HG03575 (cell line): Measurements from ENCODE around the gene SHROOM3.

Source experiments
- ATAC-seq: cut with Tn5 transposase; IDR thresholded peaks from one replicate; pipeline ENCODE4 v1.9.1; 2021; ENCODE audit not compliant: unreplicated experiment, insufficient number of reproducible peaks, low FRiP score; ENCODE audit errors: extremely low read depth

The SHROOM3 gene

DNA sequence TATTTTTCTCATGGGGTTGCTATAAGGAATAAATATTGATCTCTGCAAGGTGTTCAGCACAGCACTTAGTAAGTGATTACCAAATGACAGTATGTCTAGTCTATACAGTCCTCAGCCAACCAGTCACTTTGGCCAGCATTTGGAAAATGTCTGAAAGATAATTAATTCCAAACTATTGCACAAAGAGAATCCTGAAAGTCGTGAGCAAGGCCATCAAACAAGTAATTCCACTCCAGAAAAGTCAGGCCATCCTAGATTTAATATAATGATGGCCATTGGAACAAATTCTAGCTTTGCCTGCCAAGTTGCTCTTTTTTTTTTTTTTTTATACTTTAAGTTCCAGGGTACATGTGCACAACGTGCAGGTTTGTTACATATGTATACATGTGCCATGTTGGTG is 96.6 kb downstream of the SHROOM3 start:
- ATAC-seq = no peak

GRCh38 chr4:76532805-76533204 is 97.8 kb downstream of the SHROOM3 start:
- no peak for ATAC-seq

DNA sequence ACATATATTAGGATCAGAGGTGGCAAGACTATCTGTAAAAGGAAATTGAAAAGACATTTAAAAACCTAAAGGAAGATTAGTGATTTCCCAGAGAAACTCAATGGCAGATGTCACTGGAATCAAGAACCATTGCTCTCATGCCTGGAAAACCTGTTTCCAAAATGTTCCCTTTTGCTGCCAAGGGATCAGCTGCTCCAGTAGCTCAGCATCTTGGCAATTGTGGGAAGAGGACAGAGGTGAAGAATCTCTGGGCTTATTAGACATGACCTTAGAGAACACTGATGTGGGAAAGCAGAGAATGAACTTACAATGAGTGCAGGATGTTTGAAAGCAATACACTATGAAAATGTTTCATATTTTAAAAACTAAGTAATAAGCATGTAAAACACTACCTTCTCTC is 98.3 kb downstream of the SHROOM3 start:
- ATAC-seq = no peak

- ATAC-seq = no peak
Measured at GRCh38 chr4:76535603-76536372, 100.8 kb downstream of the SHROOM3 start.

GRCh38 chr4:76536373-76536689 is 101.3 kb downstream of the SHROOM3 start:
- ATAC-seq = no peak

- no peak for ATAC-seq
Measured at GRCh38 chr4:76538296-76538695, 103.3 kb downstream of the SHROOM3 start.

GRCh38 chr4:76539979-76540378 is 105.0 kb downstream of the SHROOM3 start:
- ATAC-seq = no peak

- no peak for ATAC-seq
Measured at GRCh38 chr4:76540486-76540885, 105.5 kb downstream of the SHROOM3 start.

DNA sequence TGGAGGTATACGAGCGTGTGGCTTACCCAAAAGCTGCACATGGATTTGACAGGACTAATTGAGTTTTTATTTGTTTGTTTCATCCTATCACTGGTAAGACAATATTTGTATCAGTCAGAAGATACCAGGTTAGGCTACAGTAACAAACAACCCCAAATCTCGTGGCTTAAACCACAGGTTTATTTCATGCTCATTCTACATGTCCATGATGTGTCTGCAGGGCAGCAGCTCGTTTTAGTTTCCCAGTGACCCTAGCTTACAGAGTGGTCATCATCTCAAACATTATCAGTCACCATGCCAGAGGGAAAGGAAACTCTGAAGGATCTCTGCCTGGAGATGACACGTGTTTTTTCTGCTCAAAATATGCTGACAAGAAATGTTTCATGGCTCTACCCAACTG is 108.3 kb downstream of the SHROOM3 start:
- no peak for ATAC-seq

GRCh38 chr4:76544725-76545124 is 109.7 kb downstream of the SHROOM3 start:
- ATAC-seq = no peak

DNA sequence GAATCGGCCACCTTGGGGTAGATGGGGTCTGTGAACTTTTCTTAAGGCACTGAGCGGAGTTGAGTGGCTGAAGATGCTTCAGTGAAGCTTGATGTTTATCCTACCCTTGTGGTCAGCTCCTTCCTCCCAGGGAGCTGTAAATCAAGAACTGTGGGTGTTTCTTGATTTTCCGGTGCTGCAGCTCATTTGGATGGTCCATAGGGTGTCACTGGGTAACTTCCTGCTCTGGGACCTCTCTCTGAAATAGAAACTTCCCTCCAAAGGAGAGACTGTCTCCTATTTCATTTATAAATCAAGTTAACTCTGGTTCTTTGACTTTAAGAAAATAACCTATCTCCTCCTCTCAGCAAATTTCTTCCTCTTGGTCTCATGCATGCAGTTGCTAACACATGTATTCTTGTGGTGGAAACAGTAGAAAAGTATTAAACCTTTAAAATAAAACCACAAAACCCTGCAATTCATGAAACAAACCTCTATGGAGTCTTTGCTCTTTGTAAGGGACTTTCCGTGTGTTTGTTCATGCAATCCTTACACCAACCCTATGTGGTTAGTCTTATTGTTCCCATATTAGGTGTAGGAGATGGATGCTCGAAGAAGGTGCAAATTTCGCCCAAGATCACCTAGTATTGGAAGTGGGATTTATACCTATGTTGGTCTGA is 110.3 kb downstream of the SHROOM3 start:
- no peak for ATAC-seq

GRCh38 chr4:76546327-76546726 is 111.3 kb downstream of the SHROOM3 start:
- ATAC-seq = no peak

- no peak for ATAC-seq
Measured at GRCh38 chr4:76546759-76547742, 112.0 kb downstream of the SHROOM3 start.

GRCh38 chr4:76548704-76549103 is 113.7 kb downstream of the SHROOM3 start:
- ATAC-seq = no peak

DNA sequence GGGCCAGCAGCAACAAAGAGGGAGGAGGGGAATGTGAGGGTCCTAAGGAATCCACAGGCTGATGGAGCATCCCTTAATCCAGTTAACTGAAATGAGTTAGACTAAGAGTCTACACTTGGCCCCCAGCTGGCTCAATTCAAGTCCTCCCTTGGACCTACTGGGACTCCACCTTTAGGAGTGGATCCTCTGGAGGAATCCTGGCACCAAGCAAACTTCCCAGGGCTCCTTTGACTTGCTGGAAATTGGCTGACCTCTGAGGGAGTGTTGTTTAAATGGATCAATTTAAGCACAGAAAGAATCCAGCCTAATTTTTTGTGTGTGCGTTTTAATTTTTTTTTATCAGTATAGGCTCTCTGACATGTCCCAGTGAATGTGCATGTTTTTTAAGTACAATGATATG is 114.7 kb downstream of the SHROOM3 start:
- no peak for ATAC-seq

DNA sequence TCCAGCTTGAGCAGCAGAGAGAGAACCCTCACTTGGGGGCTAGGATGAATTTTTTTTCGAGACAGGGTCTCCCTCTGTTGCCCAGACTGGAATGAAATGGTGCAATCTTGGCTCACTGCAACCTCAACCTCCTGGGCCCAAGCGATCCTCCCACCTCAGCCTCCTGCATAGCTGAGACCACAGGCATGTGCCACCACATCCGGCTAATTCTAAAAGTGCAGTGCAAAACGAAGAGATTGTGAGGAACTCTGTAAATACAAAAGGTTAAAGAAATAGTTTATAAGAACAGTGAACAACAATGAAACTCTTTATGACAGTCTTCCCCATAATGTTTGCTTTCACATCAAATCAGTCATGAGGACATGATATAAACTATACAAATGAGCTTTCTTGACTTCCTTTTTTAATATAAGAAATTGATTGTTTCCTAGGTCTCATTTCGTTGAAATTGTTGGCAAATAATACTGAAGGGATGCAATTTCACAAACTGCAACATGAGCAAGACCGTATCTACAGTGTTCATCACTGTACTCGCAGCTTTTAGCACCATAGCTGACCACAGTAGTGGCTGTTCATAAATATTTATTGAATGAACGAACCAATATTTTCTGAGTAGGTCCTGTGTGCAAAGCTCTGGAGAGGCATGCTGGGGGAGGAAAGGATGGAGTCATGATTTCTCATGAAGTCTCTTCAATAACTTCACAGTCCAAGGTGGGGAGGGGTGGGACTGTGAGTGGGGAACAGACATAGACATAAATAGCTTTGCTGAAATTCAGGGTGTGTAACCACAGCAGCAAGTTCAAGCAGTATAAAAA is 116.1 kb downstream of the SHROOM3 start:
- ATAC-seq = no peak

DNA sequence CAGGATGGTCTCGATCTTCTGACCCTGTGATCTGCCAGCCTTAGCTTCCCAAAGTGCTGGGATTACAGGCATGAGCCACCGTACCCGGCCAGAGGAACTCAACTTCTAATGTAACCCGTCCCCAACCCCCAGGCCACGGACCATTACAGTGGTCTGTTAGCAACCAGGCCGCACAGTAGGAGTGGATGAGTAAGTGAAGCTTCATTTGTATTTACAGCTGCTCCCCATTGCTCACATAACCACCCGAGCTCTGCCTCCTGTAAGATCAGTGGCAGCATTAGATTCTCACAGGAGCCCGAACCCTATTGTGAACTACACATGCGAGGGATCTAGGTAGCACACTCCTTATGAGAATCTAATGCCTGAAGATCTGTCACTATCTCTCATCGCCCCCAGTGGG is 119.6 kb downstream of the SHROOM3 start:
- no peak for ATAC-seq

- no peak for ATAC-seq
Measured at GRCh38 chr4:76556452-76556851, 121.4 kb downstream of the SHROOM3 start.
